Left lung (tissue), 10 donors: Measurements from ENCODE around the gene MOB3B. TPM values are rescaled to one million over a fixed set of nuclear protein-coding genes. Genes with fewer than 3 reads are reported as not detected.

Source experiments
- ATAC-seq: fragments of 200-7000 bp; cut with Tn5 transposase; one replicate; pipeline ENCODE4 v1.9.1; 2020; ENCODE audit warnings: moderate library complexity
- DNase-seq, 4 donors: peaks; one replicate each; pipeline ENCODE4 v3.0.0-alpha.2; 2013 to 2020
- H3K27ac ChIP-seq, 2 donors: fragments of 200-600 bp; sonication (generic) in 1 of 2; one replicate each; pipeline versions ENCODE4 v1.5.0 to v1.8.0; 2020 to 2021
- H3K27me3 ChIP-seq, 2 donors: fragments of 200-600 bp; sonication (generic) in 1 of 2; one replicate each; pipeline versions ENCODE4 v1.5.0 to v1.8.0; 2020 to 2021
- H3K36me3 ChIP-seq, 2 donors: fragments of 200-600 bp; sonication (generic) in 1 of 2; one replicate each; pipeline versions ENCODE4 v1.5.0 to v1.8.0; 2020 to 2021
- H3K4me1 ChIP-seq, 2 donors: fragments of 200-600 bp; one replicate each; pipeline ENCODE4 v1.8.0; 2021
- H3K4me3 ChIP-seq, 2 donors: fragments of 200-600 bp; sonication (generic) in 1 of 2; one replicate each; pipeline versions ENCODE4 v1.5.0 to v1.8.0; 2020 to 2021; ENCODE audit warnings: mild to moderate bottlenecking in 1 of 2
- H3K9me3 ChIP-seq, 2 donors: fragments of 200-600 bp; sonication (generic) in 1 of 2; one replicate each; pipeline versions ENCODE4 v1.5.0 to v1.8.0; 2020 to 2021
- intact Hi-C, 2 donors: fragments of 100-400 bp; cut with DNase I; formaldehyde crosslinking; loops; one replicate each; pipeline versions ENCODE4 v1.11.2 to v1.14.2; 2022
- polyA plus RNA-seq, 6 donors: library from polyadenylated mRNA; unstranded; fragments of 120-200 nt; gene quantifications; one replicate each; pipeline ENCODE4 v1.2.1, GENCODE V29; 2013; ENCODE audit not compliant: insufficient read length in 6 of 6
- total RNA-seq, 2 donors: library from RNA; stranded (reverse); fragmentation: NEBNext Ultra II Directional; extraction: Animal tissue kit (Norgen Biotek cat#: 25700); gene quantifications; one replicate each; pipeline ENCODE4 v1.2.1, GENCODE V29; 2021
- TF ChIP-seq, protein P1 (sequence below), 2 donors: fragments of 200-600 bp; sonication (generic) in 1 of 2; IDR thresholded peaks; one replicate each; pipeline versions ENCODE4 v1.5.0 to v1.8.0; 2021; ENCODE audit warnings: antibody characterized with exemption in 2 of 2
- donor health status: DM: no; HTN: yes; CAD: no.
- donor health status: DM: no; HTN: no; CAD: no.

Gene MOB3B
- total and polyA plus RNA-seq, 8 donors, result 7.2 to 18.3 (median 15.8) TPM

- H3K27ac ChIP-seq, result peak overlapping the region in 1 of 2 donors; percentile 45
- peaks cover 0 to 9% of the 10 kb centered on the region in 2 donors for H3K4me1 ChIP-seq
- no peak overlapping the region for H3K4me3 ChIP-seq
- DNase-seq, result no peak
- H3K36me3 ChIP-seq, result no peaks in the 10 kb centered on the region
- H3K27me3 ChIP-seq, result no peaks in the 10 kb centered on the region
- ATAC-seq, result no peak
- no peaks in the 10 kb centered on the region for H3K9me3 ChIP-seq
- TF ChIP-seq, protein P1, sequence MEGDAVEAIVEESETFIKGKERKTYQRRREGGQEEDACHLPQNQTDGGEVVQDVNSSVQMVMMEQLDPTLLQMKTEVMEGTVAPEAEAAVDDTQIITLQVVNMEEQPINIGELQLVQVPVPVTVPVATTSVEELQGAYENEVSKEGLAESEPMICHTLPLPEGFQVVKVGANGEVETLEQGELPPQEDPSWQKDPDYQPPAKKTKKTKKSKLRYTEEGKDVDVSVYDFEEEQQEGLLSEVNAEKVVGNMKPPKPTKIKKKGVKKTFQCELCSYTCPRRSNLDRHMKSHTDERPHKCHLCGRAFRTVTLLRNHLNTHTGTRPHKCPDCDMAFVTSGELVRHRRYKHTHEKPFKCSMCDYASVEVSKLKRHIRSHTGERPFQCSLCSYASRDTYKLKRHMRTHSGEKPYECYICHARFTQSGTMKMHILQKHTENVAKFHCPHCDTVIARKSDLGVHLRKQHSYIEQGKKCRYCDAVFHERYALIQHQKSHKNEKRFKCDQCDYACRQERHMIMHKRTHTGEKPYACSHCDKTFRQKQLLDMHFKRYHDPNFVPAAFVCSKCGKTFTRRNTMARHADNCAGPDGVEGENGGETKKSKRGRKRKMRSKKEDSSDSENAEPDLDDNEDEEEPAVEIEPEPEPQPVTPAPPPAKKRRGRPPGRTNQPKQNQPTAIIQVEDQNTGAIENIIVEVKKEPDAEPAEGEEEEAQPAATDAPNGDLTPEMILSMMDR (IDR thresholded peaks at IDR 0.05), result no peak
- intact Hi-C loops, result no loop called here
Observed at GRCh38 chr9:27394826-27395201, 134.8 kb downstream of the MOB3B start.

DNA sequence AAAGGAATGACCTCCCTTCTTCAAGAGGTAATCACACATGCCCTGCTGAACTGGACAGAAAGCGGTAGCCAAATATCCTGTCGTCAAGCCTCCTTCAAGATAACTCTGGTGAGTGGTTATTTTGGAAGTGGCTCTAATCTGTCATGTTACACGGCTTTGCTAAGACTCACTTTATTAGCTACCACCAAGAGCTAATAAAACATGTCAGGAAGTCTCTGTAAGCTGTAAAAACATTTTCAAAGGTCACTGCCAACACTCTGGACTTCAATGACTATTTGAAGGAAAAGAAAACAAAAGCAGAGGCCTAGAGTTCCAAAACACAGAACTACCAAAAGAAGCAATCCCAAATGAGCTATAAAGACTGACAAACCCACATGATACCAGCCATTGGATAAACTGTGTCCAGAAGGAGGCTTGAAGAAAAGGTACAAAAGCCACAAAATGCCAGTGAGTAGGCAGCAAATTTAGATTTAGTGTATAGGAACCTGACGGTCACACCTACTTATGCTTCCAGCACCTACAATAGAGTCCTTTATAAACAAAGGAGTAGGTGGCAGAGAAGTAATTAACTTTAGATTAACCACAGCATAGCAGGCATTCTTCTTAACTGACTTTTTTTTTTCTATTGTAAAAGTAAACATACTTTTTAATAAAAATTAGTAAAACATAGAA is 135.3 kb downstream of the MOB3B start:
- H3K27me3 ChIP-seq, result no peaks in the 10 kb centered on the region
- no peaks in the 10 kb centered on the region for H3K36me3 ChIP-seq
- H3K4me3 ChIP-seq, result no peak overlapping the region
- H3K9me3 ChIP-seq, result no peaks in the 10 kb centered on the region
- H3K27ac ChIP-seq, result peak overlapping the region in 1 of 2 donors; percentile 45
- ATAC-seq (peak; percentile 89), DNase-seq (no peak)
- TF ChIP-seq, protein P1 (IDR thresholded peaks at IDR 0.05), result no peak
- intact Hi-C loops, result no loop called here
- H3K4me1 ChIP-seq, result peaks cover 0 to 9% of the 10 kb centered on the region in 2 donors

GRCh38 chr9:27393054-27393846 is 136.4 kb downstream of the MOB3B start:
- no peak overlapping the region for H3K4me3 ChIP-seq
- TF ChIP-seq, protein P1 (IDR thresholded peaks at IDR 0.05), result no peak
- intact Hi-C loops, result no loop called here
- no peaks in the 10 kb centered on the region for H3K27me3 ChIP-seq
- ATAC-seq, result peak; percentile 36
- H3K9me3 ChIP-seq, result no peaks in the 10 kb centered on the region
- peaks cover 0 to 9% of the 10 kb centered on the region in 2 donors for H3K4me1 ChIP-seq
- no peaks in the 10 kb centered on the region for H3K36me3 ChIP-seq
- H3K27ac ChIP-seq, result peak overlapping the region in 1 of 2 donors; percentile 15
- DNase-seq, result no peak

DNA sequence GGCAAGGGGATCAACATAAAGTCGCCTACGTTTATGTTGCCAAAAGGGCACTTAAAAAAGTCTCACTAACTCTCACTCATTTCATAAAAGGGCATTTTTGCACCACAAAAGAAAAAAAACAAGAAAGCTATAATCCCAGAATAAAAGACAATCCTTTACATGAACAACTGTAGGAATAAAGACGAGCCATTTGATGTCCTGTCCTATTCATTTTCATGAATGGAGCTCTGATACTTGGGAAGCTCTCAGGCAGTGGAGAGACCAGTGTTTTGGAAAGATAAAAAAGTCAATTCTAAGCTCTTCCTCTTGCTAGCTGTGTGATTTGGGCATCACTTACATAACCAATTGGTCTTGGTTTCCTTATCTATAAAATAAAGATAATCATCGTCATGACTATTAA is 137.2 kb downstream of the MOB3B start:
- no peak for DNase-seq
- Histone ChIP-seq H3K4me3 (no peak overlapping the region), H3K9me3 (no peaks in the 10 kb centered on the region), H3K4me1 (peaks cover 0 to 9% of the 10 kb centered on the region in 2 donors), H3K27ac (no peak overlapping the region), H3K36me3 (no peaks in the 10 kb centered on the region), H3K27me3 (no peaks in the 10 kb centered on the region)
- intact Hi-C loops, result no loop called here
- ATAC-seq, result no peak
- TF ChIP-seq, protein P1 (IDR thresholded peaks at IDR 0.05), result no peak
